ENCODE measurements around the gene DPP6. TPM values are rescaled to one million over a fixed set of nuclear protein-coding genes. Genes with fewer than 3 reads are reported as not detected.
A peak's percentile ranks its signal among the peaks of the same experiment; 100 is the strongest.

The DPP6 gene
- total RNA-seq, 1 donor from 2014 or later = not detected

GRCh38 chr7:154914308-154914995 lies 862.3 kb downstream of the DPP6 start:
- Mint-ChIP-seq H3K4me3 (ENCODE audit: unreplicated experiment) (no peak overlapping the region), H3K4me1 (ENCODE audit: low read depth, unreplicated experiment) (no peaks in the 10 kb centered on the region), H3K27me3 (ENCODE audit: unreplicated experiment) (peaks cover 1% of the 10 kb centered on the region), H3K27ac (ENCODE audit: unreplicated experiment) (no peak overlapping the region), H3K9me3 (ENCODE audit: unreplicated experiment) (peaks cover 10% of the 10 kb centered on the region), H3K36me3 (ENCODE audit: unreplicated experiment) (peaks cover 7% of the 10 kb centered on the region)
- no peak for TF ChIP-seq CTCF (IDR thresholded peaks at IDR 0.05; ENCODE audit: partially characterized antibody, unreplicated experiment)
- DNase-seq = peak; percentile 26

- Mint-ChIP-seq H3K4me1 (ENCODE audit: low read depth, unreplicated experiment) (no peaks in the 10 kb centered on the region), H3K27ac (ENCODE audit: unreplicated experiment) (no peak overlapping the region), H3K27me3 (ENCODE audit: unreplicated experiment) (peaks cover 1% of the 10 kb centered on the region), H3K9me3 (ENCODE audit: unreplicated experiment) (peaks cover 10% of the 10 kb centered on the region), H3K36me3 (ENCODE audit: unreplicated experiment) (peaks cover 7% of the 10 kb centered on the region), H3K4me3 (ENCODE audit: unreplicated experiment) (no peak overlapping the region)
- DNase-seq = peak; percentile 32
- TF ChIP-seq CTCF (IDR thresholded peaks at IDR 0.05; ENCODE audit: partially characterized antibody, unreplicated experiment) = no peak
These were observed 862.8 kb downstream of the DPP6 start for GRCh38 chr7:154914996-154915380.

GRCh38 chr7:154915600-154915999 lies 863.4 kb downstream of the DPP6 start:
- no peak for DNase-seq
- Mint-ChIP-seq H3K9me3 (ENCODE audit: unreplicated experiment) (peaks cover 8% of the 10 kb centered on the region), H3K4me1 (ENCODE audit: low read depth, unreplicated experiment) (no peaks in the 10 kb centered on the region), H3K27me3 (ENCODE audit: unreplicated experiment) (peaks cover 1% of the 10 kb centered on the region), H3K27ac (ENCODE audit: unreplicated experiment) (no peak overlapping the region), H3K36me3 (ENCODE audit: unreplicated experiment) (peaks cover 6% of the 10 kb centered on the region), H3K4me3 (ENCODE audit: unreplicated experiment) (no peak overlapping the region)
- TF ChIP-seq CTCF (IDR thresholded peaks at IDR 0.05; ENCODE audit: partially characterized antibody, unreplicated experiment) = no peak

DNA sequence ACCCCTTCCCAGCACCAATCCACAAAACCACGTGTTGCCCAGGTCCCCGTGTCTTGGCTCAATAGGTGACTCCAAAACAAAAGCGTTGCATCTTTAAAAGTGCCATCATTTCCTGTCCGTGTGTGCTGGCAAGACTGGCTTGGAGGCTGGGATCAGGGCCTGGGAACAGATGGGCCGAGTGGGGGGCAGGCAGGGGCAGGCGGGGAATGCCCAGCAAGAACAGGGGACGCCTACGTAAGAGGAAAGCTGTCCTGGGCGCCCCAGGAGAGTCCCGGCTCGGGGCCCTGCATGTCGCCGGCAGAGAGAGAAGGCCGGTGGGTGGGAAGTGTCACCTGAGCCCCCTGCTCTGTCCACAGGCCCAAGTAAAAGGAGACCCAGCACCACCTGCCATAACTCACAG lies 864.2 kb downstream of the DPP6 start:
- H3K27ac Mint-ChIP-seq (ENCODE audit: unreplicated experiment) = no peak overlapping the region
- no peak for DNase-seq
- peaks cover 4% of the 10 kb centered on the region for H3K9me3 Mint-ChIP-seq (ENCODE audit: unreplicated experiment)
- no peaks in the 10 kb centered on the region for H3K4me1 Mint-ChIP-seq (ENCODE audit: low read depth, unreplicated experiment)
- TF ChIP-seq CTCF (IDR thresholded peaks at IDR 0.05; ENCODE audit: partially characterized antibody, unreplicated experiment) = no peak
- peaks cover 1% of the 10 kb centered on the region for H3K27me3 Mint-ChIP-seq (ENCODE audit: unreplicated experiment)
- no peaks in the 10 kb centered on the region for H3K36me3 Mint-ChIP-seq (ENCODE audit: unreplicated experiment)
- no peak overlapping the region for H3K4me3 Mint-ChIP-seq (ENCODE audit: unreplicated experiment)

All from glutamatergic neuron (in vitro differentiated cells).